H9 (cell line): ENCODE data around the gene LAMC3. TPM values are rescaled to one million over a fixed set of nuclear protein-coding genes. Genes with fewer than 3 reads are reported as not detected.

ENCODE experiments used
- DNase-seq: peaks from one replicate; pipeline ENCODE4 v3.0.0-alpha.2; 2017
- H2AFZ ChIP-seq: one replicate; pipeline ENCODE4 v1.6.1; 2013; ENCODE audit warnings: mild to moderate bottlenecking, low read length, control low read depth, moderate library complexity
- H2AK5ac ChIP-seq: 2 replicates; pipeline ENCODE4 v1.6.1; 2013; ENCODE audit warnings: low read length, control low read depth, mixed read lengths; ENCODE audit not compliant: insufficient read length
- H2BK120ac ChIP-seq: one replicate; pipeline ENCODE4 v1.6.1; 2013; ENCODE audit warnings: low read depth, mild to moderate bottlenecking, low read length, control low read depth, inconsistent platforms; ENCODE audit not compliant: poor library complexity, severe bottlenecking
- H2BK12ac ChIP-seq: 2 replicates; pipeline ENCODE4 v1.6.1; 2013; ENCODE audit warnings: low read length, control low read depth, mixed read lengths, low read depth; ENCODE audit not compliant: insufficient read length
- H2BK15ac ChIP-seq: 2 replicates; pipeline ENCODE4 v1.6.1; 2013; ENCODE audit warnings: low read depth, low read length, control low read depth
- H2BK20ac ChIP-seq: one replicate; pipeline ENCODE4 v1.6.1; 2013; ENCODE audit warnings: low read depth, mild to moderate bottlenecking, low read length, control low read depth, inconsistent platforms; ENCODE audit not compliant: poor library complexity, severe bottlenecking
- H2BK5ac ChIP-seq: 2 replicates; pipeline ENCODE4 v1.6.1; 2013; ENCODE audit warnings: low read length, control low read depth, mixed read lengths; ENCODE audit not compliant: insufficient read length
- H3K14ac ChIP-seq: 2 replicates; pipeline ENCODE4 v1.6.1; 2013; ENCODE audit warnings: low read length, control low read depth; ENCODE audit not compliant: insufficient read depth
- H3K18ac ChIP-seq: 2 replicates; pipeline ENCODE4 v1.6.1; 2013; ENCODE audit warnings: low read depth, mild to moderate bottlenecking, mixed read lengths, low read length, control low read depth; ENCODE audit not compliant: insufficient read length
- H3K23ac ChIP-seq: 2 replicates; pipeline ENCODE4 v1.6.1; 2013; ENCODE audit warnings: low read length, control low read depth, mixed read lengths, low read depth; ENCODE audit not compliant: insufficient read length
- H3K23me2 ChIP-seq: 2 replicates; pipeline ENCODE4 v1.6.1; 2013; ENCODE audit warnings: low read depth, mild to moderate bottlenecking, mixed read lengths, low read length, control low read depth; ENCODE audit not compliant: insufficient read length, poor library complexity, severe bottlenecking
- H3K27ac ChIP-seq: 2 replicates; pipeline ENCODE4 v1.5.1; 2013; ENCODE audit warnings: low read length, control low read depth, mixed read lengths, low read depth; ENCODE audit not compliant: insufficient read length
- H3K27me3 ChIP-seq: 2 replicates; pipeline ENCODE4 v1.6.1; 2013; ENCODE audit warnings: low read length, control low read depth, inconsistent platforms; ENCODE audit not compliant: insufficient read depth
- H3K4ac ChIP-seq: 2 replicates; pipeline ENCODE4 v1.6.1; 2013; ENCODE audit warnings: low read depth, mild to moderate bottlenecking, control low read depth, inconsistent platforms, low read length, moderate library complexity
- H3K4me1 ChIP-seq: 2 replicates; pipeline ENCODE4 v1.6.1; 2013; ENCODE audit warnings: low read length, control low read depth, inconsistent platforms; ENCODE audit not compliant: insufficient read depth
- H3K4me2 ChIP-seq: 2 replicates; pipeline ENCODE4 v1.6.1; 2013; ENCODE audit warnings: low read length, control low read depth, mixed read lengths; ENCODE audit not compliant: insufficient read length, insufficient read depth
- H3K56ac ChIP-seq: 2 replicates; pipeline ENCODE4 v1.6.1; 2013; ENCODE audit warnings: low read depth, mild to moderate bottlenecking, mixed read lengths, low read length, control low read depth; ENCODE audit not compliant: insufficient read length
- H3K79me1 ChIP-seq: 2 replicates; pipeline ENCODE4 v1.6.1; 2013; ENCODE audit warnings: low read depth, mild to moderate bottlenecking, moderate library complexity, low read length, control low read depth, inconsistent platforms; ENCODE audit not compliant: insufficient read depth, poor library complexity, severe bottlenecking
- H3K79me2 ChIP-seq: 2 replicates; pipeline ENCODE4 v1.6.1; 2013; ENCODE audit warnings: low read length, control low read depth, inconsistent platforms; ENCODE audit not compliant: insufficient read depth
- H3K9ac ChIP-seq: 2 replicates; pipeline ENCODE4 v1.6.1; 2013; ENCODE audit warnings: low read length, control low read depth, mixed read lengths; ENCODE audit not compliant: insufficient read length; ENCODE audit errors: extremely low read depth
- H3K9me3 ChIP-seq: one replicate; pipeline ENCODE4 v1.6.1; 2013; ENCODE audit warnings: low read depth, low read length, inconsistent platforms; ENCODE audit not compliant: control insufficient read depth
- H3T11ph ChIP-seq: one replicate; pipeline ENCODE4 v1.6.1; 2013; ENCODE audit warnings: mild to moderate bottlenecking, low read length, control low read depth, inconsistent platforms
- H4K20me1 ChIP-seq: one replicate; pipeline ENCODE4 v1.6.1; 2013; ENCODE audit not compliant: control insufficient read depth, insufficient read length, insufficient read depth
- H4K5ac ChIP-seq: 2 replicates; pipeline ENCODE4 v1.6.1; 2013; ENCODE audit warnings: low read depth, mild to moderate bottlenecking, mixed read lengths, low read length, control low read depth; ENCODE audit not compliant: insufficient read length
- H4K8ac ChIP-seq: replicated peaks from 2 replicates; pipeline ENCODE4 v1.6.1; 2013; ENCODE audit warnings: low read length, control low read depth, mixed read lengths, low read depth; ENCODE audit not compliant: insufficient read length
- H4K91ac ChIP-seq: 2 replicates; pipeline ENCODE4 v1.6.1; 2013; ENCODE audit warnings: low read depth, mild to moderate bottlenecking, moderate library complexity, mixed read lengths, low read length, control low read depth; ENCODE audit not compliant: insufficient read length
- H3K27ac Mint-ChIP-seq, 3 experiments: 2 replicates in 2 of 3; 3 replicates in 1 of 3; pipeline ENCODE4 v1.8.0; 2020 to 2021; ENCODE audit warnings: mixed read lengths in 3 of 3, mild to moderate bottlenecking in 1 of 3, moderate library complexity in 1 of 3
- H3K27me3 Mint-ChIP-seq: 2 replicates; pipeline ENCODE4 v1.8.0; 2021; ENCODE audit warnings: low read depth, mild to moderate bottlenecking, moderate library complexity, mixed read lengths
- H3K36me3 Mint-ChIP-seq, 3 experiments: 2 replicates in 2 of 3; 3 replicates in 1 of 3; pipeline ENCODE4 v1.8.0; 2020 to 2021; ENCODE audit warnings: low read depth in 3 of 3, mixed read lengths in 3 of 3; ENCODE audit not compliant: insufficient read depth in 1 of 3
- H3K4me1 Mint-ChIP-seq, 2 experiments: 2 replicates each; pipeline ENCODE4 v1.8.0; 2020; ENCODE audit warnings: mixed read lengths in 2 of 2
- H3K4me3 Mint-ChIP-seq, 2 experiments: 2 replicates in 1 of 2; 3 replicates in 1 of 2; pipeline ENCODE4 v1.8.0; 2020 to 2021; ENCODE audit warnings: mild to moderate bottlenecking in 2 of 2, mixed read lengths in 2 of 2, moderate library complexity in 1 of 2
- H3K9me3 Mint-ChIP-seq, 2 experiments: 2 replicates in 1 of 2; 3 replicates in 1 of 2; pipeline ENCODE4 v1.8.0; 2020; ENCODE audit warnings: mild to moderate bottlenecking in 2 of 2, mixed read lengths in 2 of 2, moderate library complexity in 1 of 2
- CTCF ChIP-seq: fragments of 200-600 bp; sonication (generic); conservative IDR thresholded peaks from 3 replicates; pipeline ENCODE4 v1.8.0; 2021; ENCODE audit warnings: antibody characterized with exemption, mild to moderate bottlenecking
- WGBS: extraction: QIAGEN DNeasy Blood & Tissue Kit; methylation state at CpG from one replicate; pipeline ENCODE4 v1.1.7; 2013; ENCODE audit warnings: missing lambda C conversion rate, low lambda C conversion rate, mixed read lengths; ENCODE audit not compliant: insufficient read length; ENCODE audit errors: extremely low coverage; 5-methylcytosine and 5-hydroxymethylcytosine counted together
- total RNA-seq: library from RNA; stranded (reverse); gene quantifications from 2 replicates; pipeline ENCODE4 v1.2.1, GENCODE V29; 2021

LAMC3 gene
- total RNA-seq, 1 experiment from 2014 or later = 21.7 TPM

- no peak overlapping the region for H3K4me2 ChIP-seq
- H3K27me3 ChIP-seq = no peaks in the 10 kb centered on the region
- no peak overlapping the region for H3K27ac ChIP-seq
- H3K4ac ChIP-seq = no peak overlapping the region
- Mint-ChIP-seq H3K4me3 (no peak overlapping the region), H3K27me3 (peaks cover 6% of the 10 kb centered on the region), H3K27ac (no peak overlapping the region), H3K4me1 (peaks cover 20 to 31% of the 10 kb centered on the region in 2 experiments), H3K36me3 (no peaks in the 10 kb centered on the region), H3K9me3 (no peaks in the 10 kb centered on the region; a peak in 1 of 5 replicates)
- H3K18ac ChIP-seq = no peak overlapping the region
- no peak overlapping the region for H2BK5ac ChIP-seq
- no peaks in the 10 kb centered on the region for H3K4me1 ChIP-seq
- no peak overlapping the region for H2BK120ac ChIP-seq
- H3K79me2 ChIP-seq = no peaks in the 10 kb centered on the region
- H3K23ac ChIP-seq = no peak overlapping the region
- no peak overlapping the region for H3K9ac ChIP-seq
- no peak overlapping the region for H4K5ac ChIP-seq
- H3K79me1 ChIP-seq = no peaks in the 10 kb centered on the region
- no peaks in the 10 kb centered on the region for H4K20me1 ChIP-seq
- TF ChIP-seq CTCF = no peak
- H3T11ph ChIP-seq = no peak overlapping the region
- H2BK12ac ChIP-seq = no peak overlapping the region
- no CpG with 5 or more reads among the region's 14 CpGs for WGBS
- H2BK15ac ChIP-seq = no peak overlapping the region
- no peaks in the 10 kb centered on the region for H3K23me2 ChIP-seq
- no peak overlapping the region for H4K91ac ChIP-seq
- no peaks in the 10 kb centered on the region for H3K9me3 ChIP-seq
- no peak overlapping the region for H2AK5ac ChIP-seq
- no peak overlapping the region for H2BK20ac ChIP-seq
- no peak overlapping the region for H2AFZ ChIP-seq
- no peak for DNase-seq
- no peak overlapping the region for H4K8ac ChIP-seq
- H3K14ac ChIP-seq = no peak overlapping the region; the same call in 1 of the 2 replicates
- H3K56ac ChIP-seq = no peak overlapping the region
These were observed 15.5 kb upstream of the LAMC3 start for GRCh38 chr9:130993303-130994030.
